Ramos (cell line): ENCODE measurements around the gene FGFRL1.

Experiments used
- in situ Hi-C: fragments of 300-500 bp; cut with MboI; formaldehyde crosslinking; loops from one replicate; pipeline ENCODE4 v1.14.3; 2022; ENCODE audit warnings: low sequenced_read_pairs; ENCODE audit not compliant: unreplicated experiment

Gene FGFRL1

DNA sequence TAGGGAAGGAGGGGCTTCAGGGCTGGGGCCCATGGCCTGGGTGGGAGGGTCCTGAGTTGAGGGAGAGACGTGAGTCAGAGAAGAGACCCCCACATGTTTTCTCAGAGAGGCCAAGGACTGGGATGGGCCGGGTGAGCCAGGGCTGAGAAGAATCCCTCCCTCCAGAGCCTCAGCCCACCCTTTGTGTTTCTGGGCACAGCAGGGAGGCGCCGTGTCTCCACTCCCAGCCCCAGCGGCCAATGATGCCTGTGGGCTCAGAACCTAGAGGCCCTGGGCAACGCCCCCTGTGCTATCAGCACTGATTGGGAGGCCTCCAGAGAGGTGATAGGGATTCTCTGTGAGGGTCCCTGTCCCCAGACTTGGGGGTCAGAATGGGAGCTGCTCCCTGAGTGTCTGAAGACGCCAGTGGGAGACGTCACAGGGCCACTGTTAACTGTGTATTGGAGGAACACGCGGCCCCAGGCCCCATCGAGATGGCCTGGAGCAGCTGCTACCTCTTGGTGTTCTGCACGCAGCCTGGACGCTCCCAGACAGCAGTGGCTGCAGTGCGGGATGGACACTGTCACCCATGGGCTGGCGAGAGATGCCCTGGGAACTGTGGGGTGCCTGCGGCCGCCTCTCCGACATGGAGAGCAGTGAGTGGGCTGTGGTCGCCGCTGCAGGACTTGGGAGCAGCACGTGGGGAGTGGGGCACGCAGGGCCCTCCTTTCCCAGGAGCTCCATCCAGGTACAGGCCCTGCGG is 8.5 kb downstream of the FGFRL1 start:
- in situ Hi-C loops, result no loop called here

DNA sequence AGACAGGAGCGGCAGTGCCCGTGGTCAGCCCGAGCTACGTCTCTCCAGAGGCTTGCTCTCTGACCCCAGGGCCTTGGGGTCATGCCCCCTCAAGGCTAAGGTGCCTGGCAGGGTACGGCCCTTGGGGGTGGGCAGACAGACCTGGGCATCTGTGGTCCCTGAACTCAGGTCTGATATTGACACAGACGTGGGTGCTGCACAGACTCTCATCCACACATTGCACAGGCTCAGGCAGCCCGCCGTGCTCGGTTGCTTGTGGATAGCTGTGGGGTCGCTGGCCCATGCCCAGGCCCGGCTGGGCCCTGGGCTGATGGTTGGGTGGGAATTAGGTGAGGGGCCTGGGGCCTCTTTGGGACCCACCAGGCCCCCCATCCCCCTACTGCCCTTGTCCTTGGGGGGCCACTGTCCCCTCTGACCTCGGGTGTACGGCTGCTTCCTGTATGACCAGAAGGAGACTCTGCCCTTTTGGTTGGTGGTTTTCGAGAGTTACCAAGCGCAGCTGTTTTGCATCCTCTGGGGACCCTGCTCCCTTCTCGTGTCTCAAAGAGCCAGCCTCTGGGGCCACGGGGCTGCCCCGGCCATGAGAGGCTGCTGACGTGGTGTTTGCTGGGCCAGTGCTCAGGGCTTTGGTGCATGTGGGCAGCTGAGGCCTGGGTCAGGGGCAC is 10.1 kb downstream of the FGFRL1 start:
- in situ Hi-C loops, result no loop called here

DNA sequence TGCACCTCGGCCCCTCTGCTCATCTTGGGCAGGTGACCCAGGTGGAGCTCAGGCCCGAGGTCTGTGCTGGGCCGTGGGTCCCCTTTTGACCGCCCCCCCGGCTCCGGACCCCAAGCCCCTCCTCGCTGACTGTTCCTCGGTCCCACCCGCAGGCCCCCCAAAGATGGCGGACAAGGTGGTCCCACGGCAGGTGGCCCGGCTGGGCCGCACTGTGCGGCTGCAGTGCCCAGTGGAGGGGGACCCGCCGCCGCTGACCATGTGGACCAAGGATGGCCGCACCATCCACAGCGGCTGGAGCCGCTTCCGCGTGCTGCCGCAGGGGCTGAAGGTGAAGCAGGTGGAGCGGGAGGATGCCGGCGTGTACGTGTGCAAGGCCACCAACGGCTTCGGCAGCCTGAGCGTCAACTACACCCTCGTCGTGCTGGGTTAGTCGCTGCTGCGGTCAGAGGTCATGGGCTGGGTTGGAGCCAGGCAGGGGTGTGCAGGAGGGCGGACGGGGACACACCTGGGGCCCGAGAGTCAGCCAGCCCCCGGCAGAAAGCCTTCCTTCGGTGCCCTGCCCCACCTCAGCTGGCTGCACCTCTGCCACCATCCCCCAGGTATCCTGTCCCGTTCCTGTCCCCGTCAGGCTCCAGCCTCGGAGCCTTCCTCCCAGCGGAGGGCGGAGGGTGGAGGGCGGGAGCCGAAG is 10.8 kb downstream of the FGFRL1 start:
- in situ Hi-C loops, result no loop called here

DNA sequence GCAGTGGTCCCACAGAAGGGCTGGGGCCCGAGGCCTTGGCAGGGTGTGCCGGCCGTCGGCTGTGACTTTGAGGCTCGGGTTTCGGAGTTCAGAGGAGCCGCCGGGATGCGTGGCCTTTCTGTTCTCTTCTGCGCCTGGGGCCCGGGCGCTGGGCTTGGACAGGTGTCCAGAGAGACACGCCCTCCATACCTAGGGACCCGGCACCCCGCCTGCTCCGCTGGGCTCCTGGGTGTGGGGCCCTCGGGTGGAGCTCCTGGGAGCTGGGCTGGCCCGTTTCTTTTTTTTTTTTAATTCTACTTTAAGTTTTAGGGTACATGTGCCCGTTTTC is 11.3 kb downstream of the FGFRL1 start:
- in situ Hi-C loops, result no loop called here

DNA sequence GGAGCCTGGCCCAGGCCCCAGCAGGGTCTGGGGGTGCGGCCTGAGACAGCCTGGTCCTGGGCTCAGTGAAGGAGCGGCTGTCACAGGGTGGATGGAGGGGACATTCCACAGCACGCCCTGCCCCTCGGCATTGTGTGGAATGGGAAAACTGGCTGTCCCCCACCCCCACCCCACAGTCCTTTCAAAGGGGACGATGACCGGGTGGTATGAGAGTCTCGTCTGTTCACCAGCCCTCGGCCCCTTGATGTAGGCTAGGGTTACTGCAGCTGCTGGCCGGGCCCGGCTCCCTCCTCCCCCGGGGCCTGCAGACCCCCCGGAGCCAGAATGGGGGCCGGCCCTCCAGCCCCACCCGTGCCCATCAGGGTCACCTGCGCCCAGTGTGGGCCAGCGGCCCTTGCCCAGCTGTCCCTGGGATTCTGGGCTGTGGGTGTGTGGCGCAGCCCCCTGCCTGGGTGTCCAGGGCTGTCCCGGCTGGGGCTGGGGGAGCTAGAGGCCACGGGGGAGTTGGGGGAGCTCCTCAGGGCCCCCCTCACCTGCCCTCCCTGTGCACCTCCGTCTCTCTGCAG is 11.7 kb downstream of the FGFRL1 start:
- in situ Hi-C loops, result no loop called here

DNA sequence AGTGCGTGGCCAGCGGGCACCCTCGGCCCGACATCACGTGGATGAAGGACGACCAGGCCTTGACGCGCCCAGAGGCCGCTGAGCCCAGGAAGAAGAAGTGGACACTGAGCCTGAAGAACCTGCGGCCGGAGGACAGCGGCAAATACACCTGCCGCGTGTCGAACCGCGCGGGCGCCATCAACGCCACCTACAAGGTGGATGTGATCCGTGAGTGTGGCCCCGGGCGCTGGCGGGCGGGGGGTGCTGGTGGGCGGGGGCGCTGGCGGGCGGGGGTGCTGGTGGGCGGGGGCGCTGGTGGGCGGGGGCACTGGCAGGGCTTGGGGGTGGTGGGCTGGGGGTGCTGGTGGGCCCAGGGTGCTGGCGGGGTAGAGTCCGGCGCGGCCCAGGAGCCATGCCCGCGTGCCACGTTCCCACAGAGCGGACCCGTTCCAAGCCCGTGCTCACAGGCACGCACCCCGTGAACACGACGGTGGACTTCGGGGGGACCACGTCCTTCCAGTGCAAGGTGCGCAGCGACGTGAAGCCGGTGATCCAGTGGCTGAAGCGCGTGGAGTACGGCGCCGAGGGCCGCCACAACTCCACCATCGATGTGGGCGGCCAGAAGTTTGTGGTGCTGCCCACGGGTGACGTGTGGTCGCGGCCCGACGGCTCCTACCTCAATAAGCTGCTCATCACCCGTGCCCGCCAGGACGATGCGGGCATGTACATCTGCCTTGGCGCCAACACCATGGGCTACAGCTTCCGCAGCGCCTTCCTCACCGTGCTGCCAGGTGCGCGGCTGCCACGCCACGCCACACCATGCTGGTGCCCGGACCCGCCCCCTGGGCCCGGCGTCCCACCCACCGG is 12.7 kb downstream of the FGFRL1 start:
- in situ Hi-C loops, result no loop called here

DNA sequence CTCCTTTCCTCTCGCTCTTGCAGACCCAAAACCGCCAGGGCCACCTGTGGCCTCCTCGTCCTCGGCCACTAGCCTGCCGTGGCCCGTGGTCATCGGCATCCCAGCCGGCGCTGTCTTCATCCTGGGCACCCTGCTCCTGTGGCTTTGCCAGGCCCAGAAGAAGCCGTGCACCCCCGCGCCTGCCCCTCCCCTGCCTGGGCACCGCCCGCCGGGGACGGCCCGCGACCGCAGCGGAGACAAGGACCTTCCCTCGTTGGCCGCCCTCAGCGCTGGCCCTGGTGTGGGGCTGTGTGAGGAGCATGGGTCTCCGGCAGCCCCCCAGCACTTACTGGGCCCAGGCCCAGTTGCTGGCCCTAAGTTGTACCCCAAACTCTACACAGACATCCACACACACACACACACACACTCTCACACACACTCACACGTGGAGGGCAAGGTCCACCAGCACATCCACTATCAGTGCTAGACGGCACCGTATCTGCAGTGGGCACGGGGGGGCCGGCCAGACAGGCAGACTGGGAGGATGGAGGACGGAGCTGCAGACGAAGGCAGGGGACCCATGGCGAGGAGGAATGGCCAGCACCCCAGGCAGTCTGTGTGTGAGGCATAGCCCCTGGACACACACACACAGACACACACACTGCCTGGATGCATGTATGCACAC is 13.6 kb downstream of the FGFRL1 start:
- in situ Hi-C loops, result no loop called here

DNA sequence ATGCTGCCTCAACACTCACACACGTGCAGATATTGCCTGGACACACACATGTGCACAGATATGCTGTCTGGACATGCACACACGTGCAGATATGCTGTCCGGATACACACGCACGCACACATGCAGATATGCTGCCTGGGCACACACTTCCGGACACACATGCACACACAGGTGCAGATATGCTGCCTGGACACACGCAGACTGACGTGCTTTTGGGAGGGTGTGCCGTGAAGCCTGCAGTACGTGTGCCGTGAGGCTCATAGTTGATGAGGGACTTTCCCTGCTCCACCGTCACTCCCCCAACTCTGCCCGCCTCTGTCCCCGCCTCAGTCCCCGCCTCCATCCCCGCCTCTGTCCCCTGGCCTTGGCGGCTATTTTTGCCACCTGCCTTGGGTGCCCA is 14.7 kb downstream of the FGFRL1 start:
- in situ Hi-C loops, result no loop called here

DNA sequence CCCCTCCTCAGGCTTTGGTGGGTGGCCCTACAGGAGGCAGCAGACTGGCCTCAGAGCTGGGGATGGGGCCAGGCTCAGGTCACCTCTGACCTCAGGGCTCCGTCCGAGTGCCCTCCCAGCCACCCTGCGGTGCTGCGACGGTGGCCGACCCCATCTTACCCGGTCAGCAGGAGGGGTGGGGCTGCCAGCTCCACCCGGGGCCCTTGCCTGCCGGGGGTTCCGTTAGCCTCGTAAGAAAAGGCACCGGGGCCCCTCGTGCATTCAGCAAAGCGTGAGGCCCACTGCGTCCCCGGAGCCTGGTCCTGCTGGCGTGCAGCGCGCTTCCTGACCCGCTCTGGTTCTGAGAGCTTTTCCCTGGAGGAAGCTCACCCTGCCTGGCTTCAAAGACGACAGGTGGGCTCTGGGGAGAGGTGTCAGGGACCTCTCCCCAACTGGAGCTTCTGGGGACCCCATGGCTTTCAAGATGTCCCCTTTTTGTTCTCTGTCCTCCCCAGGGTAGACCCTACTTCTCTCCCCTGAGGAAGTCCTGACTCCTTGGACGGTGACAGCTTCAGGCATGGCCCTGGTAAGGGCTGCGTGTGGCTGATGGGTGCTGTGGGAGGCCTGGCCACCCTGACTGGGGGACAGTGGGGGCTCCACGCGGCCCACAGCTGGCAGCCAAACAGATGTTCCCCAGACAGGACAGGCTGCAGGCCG is 15.9 kb downstream of the FGFRL1 start:
- in situ Hi-C loops, result no loop called here

DNA sequence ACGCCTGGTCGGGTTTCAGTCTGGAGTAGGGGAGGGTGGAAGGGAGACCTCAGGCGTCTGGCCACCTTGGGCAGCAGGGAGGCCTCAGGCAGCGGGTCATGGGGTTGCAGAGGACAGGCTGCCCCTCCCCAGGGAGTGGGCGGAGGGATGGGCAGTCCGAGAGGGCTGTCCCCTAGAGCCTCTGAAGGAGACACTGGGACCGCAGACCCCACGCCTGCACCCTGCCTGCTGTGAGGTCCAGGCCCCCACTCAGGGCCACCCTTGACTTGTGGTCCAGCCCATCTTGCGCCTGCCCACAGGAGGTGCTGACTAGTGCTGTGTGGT is 16.5 kb downstream of the FGFRL1 start:
- in situ Hi-C loops, result no loop called here

DNA sequence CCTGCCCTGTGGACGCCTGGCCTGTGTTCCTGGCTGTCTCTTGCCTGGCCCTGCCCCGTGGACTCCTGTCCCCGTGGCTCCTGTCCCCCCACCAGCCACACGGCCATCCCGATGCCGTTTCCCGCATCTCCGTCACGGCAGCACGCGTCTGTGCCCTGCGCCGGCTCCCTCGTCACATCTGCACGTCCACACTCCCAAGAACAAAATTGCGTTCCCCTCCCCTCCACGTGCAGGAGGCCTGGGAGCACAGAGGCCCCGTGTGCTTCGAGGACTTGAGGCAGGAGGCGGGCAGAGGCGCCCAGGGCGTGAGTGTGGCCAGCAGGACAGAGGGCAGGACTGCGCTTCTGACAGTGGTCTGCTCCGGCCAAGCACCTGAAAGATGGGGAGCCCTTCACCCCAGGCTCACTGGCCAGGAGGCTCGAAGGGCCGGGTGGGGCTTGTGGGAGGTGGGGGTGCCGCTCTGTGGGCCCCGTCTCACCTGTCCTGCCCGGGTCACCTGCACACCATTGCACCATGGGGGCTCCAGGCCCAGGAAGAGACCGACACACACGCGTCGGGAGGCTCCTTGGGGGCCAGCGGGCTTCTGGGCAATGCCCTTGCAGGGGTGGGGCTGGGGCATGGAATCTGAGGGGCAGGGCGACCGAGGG is 17.3 kb downstream of the FGFRL1 start:
- in situ Hi-C loops, result no loop called here

DNA sequence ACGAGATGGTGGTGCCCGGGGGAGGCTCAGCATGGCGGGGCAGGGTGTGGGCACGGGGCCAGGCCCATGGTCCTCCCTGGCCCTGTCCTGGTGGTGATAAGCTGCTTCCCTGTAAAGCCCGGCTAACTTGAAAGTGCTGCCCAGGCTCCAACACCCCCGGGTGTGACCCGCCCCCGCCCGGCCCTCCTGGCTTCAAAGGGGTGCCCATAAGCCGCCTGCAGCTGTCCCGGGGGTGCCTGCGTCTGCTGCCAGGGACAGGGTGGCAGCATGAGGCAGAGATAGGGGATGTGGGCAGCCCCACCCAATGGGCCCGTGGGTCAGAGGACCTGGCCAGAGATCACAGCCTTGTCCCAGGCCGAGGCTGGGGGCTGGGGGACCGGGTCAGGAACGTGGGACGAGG is 18.1 kb downstream of the FGFRL1 start:
- in situ Hi-C loops, result no loop called here

DNA sequence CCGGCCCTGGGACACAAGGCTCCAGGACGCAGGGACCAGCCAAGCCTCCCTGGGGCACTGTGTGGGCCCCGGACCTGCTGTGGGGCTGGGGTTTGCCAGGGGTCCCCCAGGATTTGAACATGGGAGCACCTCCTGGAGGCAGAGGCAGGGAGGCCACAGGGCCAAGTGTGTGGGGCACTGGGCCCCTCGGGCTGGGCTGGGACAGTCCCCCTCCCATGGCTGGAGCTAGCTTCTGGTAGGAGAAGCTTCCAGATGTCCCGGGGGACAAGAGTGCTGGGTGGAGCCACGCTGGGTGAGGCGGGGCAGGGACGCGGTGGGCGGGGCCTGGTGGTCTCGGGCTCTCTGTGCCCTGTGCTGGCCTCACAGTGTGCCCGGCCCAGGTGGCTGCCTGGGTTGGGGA is 18.6 kb downstream of the FGFRL1 start:
- in situ Hi-C loops, result no loop called here

DNA sequence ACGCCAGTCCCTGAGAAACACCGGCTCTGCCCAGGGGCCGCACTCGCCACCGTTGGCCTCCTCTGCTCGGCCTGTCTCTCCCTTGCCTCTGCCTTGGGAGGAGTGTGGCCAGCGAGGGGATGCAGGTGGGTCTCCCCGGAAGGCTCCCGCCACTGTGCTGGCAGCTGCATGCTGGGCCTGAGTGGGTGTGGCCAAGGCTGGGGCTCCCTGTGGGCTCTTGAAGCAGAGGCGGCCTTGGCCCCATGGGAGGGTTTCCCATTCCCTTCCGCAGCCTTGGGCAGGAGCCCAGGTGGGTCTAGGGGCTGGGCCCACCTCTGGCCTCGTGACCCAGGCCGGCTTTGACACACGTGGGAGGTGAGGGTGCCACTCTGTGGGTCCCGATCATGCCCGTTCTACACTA is 19.1 kb downstream of the FGFRL1 start:
- in situ Hi-C loops, result no loop called here

DNA sequence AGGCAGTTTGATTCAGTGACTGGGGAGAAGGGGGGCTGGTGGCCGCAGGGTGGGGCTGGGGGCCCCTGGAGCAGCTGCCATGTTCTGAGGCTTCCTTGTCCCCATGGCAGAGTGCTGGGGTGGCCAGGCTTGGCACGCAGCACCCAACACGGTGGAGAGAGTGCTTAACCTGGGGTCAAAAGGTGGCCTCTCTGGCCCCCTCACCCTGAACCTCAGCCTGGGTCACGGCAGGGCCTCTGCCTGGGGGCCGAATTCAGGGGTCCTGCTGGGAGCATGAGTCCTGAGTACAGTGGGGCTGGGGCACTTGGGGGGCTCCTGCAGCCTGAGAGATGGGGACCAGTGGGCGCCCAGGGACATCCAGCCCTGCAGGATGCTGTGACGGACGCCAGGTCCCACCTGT is 19.9 kb downstream of the FGFRL1 start:
- in situ Hi-C loops, result no loop called here

DNA sequence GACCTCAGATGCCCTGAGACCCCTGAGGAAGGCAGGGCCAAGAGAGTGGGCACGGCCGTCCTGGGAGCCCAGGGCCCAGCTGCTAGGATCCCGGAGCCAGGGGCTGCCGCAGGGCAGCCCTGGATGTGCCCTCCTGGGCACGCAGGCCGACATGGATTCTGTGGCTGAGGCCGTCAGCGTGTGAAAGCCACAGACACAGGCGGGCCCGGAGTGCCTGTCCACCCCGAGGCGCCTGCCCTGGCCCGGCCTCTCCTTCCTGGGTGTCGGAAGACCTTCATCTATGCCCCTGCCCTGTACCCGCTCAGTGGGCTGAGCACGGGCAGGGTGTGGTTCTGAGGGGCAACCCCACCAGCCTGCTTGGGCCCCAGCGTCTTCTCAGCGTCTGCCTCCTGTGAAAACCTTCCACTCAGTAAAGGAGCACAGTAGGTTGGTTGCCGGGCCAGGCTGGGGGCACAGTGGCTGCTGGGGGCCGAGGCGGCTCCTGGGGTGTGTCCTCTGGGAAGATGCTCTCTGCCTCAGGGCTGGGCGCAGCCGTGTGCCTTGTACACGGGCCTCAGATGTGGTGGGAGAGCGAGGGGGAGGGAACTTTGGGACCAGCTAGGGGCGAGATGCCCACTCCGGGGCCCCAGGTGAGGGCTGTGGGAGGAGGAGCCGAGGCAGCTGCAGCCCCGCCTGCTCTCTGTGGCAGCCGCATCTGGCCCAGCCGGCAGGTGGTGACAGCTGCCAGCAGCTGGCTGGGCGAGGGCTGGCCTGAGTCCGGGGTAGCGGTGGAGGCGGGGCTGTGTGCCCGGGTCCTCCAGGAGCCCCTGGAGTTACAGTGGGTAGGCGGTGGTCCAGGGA is 20.8 kb downstream of the FGFRL1 start:
- in situ Hi-C loops, result no loop called here

DNA sequence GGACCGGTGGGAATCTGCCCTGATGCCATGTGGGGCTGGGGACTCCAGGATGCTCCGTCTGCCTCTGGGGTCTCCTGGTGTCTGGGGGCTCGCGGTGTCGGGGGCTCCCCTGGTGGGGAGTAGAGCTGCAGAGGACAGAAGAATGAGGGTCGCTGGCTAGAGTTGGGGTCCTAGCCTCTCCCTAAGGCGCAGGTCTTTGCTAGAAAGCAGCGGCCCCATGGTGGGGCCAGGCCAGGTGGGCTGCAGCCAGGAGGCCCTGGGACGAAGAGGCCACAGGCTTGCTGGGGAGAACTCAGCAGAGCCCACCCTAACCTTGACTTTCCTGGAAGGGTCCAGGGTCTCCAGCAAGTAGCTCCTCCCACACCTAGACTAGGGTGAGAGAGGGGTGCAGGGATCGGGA is 21.4 kb downstream of the FGFRL1 start:
- in situ Hi-C loops, result no loop called here

DNA sequence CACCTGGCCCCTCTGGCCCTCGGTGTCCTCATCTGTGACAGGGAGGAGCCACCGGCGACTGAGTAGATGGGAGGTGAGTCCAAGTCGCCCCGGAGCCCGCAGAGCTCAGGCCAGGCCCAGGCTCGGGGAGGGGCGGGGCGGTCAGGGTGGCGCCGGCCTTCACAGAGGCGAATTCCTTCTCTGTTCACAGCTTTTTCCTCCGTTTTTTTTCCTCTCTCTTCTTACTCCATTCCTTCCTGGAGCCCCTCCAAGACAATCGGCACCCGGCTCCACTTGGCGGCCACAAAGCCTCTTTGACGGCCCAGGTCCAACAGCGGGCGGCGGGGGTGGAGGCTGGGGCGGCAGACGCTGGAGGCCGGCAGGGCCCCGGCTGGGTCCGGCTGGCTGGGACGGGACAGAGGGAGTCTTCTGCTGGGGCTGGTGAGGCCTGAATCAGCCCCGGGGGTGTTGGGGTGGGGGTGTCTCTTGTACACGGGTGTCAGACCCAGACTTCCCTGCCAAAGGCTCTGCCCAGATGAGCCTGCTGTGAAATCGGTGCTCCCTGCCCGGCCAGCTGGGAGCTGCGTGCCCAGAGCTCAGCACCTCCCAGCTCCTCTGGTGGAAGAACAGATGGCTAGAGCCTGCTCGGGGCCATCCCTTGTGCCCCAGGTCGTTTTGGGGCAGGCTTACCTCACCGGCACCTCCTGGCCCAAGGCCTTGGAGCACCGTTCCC is 22.6 kb downstream of the FGFRL1 start:
- in situ Hi-C loops, result no loop called here
